HepG2 (cell line): Measurements from ENCODE around the gene ACACA. TPM values are rescaled to one million over a fixed set of nuclear protein-coding genes. Genes with fewer than 3 reads are reported as not detected.
A peak's percentile ranks its signal among the peaks of the same experiment; 100 is the strongest.

ENCODE experiments used
- ATAC-seq: fragments of 200-7000 bp; cut with Tn5 transposase; 3 replicates; pipeline ENCODE4 v1.9.1; 2020; ENCODE audit warnings: mild to moderate bottlenecking, moderate library complexity
- Bru-seq: library from RNA; stranded (reverse); fragments of 400-500 nt; gene quantifications from one replicate; lab custom pipeline; 2021; lab: Mats Ljungman, UMichigan
- BruChase-seq, 2 experiments: library from RNA; stranded (reverse); fragments of 400-500 nt; gene quantifications; one replicate each; lab custom pipeline; 2021; lab: Mats Ljungman, UMichigan
- BruUV-seq: library from RNA; stranded (reverse); fragments of 400-500 nt; replicated peaks from 2 replicates; lab custom pipeline; 2021; lab: Mats Ljungman, UMichigan
- CTCF ChIA-PET: fragments of 300-600 bp; formaldehyde crosslinking; extraction: SDS; loops from one replicate; lab custom pipeline; 2021; ENCODE audit warnings: low total read pairs, inconsistent platforms, low intra/inter-chr PET ratio; lab: Yijun Ruan, JAX
- POLR2A ChIA-PET: fragments of 350-600 bp; sonication (Branson Sonifier 250); formaldehyde crosslinking; loops from one replicate; lab custom pipeline; 2020; ENCODE audit warnings: antibody characterized with exemption, inconsistent platforms; lab: Yijun Ruan, JAX
- DNase-seq: peaks from one replicate; pipeline ENCODE4 v3.0.0-alpha.2; 2015; ENCODE audit warnings: low spot score
- FAIRE-seq: peaks from 3 replicates; lab custom pipeline; 2011; peaks lifted over from hg19 to GRCh38; lab: Jason Lieb, UNC
- H2AFZ ChIP-seq: one replicate; pipeline ENCODE4 v1.6.1; 2011; ENCODE audit warnings: low read length, inconsistent platforms
- H3K27ac ChIP-seq: fragments of 300-600 bp; 3 replicates; pipeline ENCODE4 v1.8.0; 2011; ENCODE audit warnings: mixed run types, mild to moderate bottlenecking, mixed read lengths, low read length, inconsistent platforms; ENCODE audit not compliant: insufficient read depth; ENCODE audit errors: extremely low read length
- H3K27me3 ChIP-seq, 2 experiments: fragments of 200-600 bp in 1 of 2; 2 replicates in 1 of 2; 3 replicates in 1 of 2; pipeline versions ENCODE4 v1.6.0 to v1.8.0; 2011; ENCODE audit warnings: low read length in 2 of 2, mild to moderate bottlenecking in 2 of 2, moderate library complexity in 2 of 2, inconsistent platforms in 1 of 2; ENCODE audit not compliant: insufficient read depth in 2 of 2, control insufficient read depth in 1 of 2
- H3K36me3 ChIP-seq, 2 experiments: fragments of 200-600 bp in 1 of 2; replicated peaks in 1 of 2; 2 replicates in 1 of 2; 3 replicates in 1 of 2; pipeline versions ENCODE4 v1.5.1 to v1.8.0; 2011; ENCODE audit warnings: low read length in 2 of 2, inconsistent platforms in 1 of 2; ENCODE audit not compliant: insufficient read depth in 2 of 2, control insufficient read depth in 1 of 2
- H3K4me1 ChIP-seq: 2 replicates; pipeline ENCODE4 v1.5.1; 2012; ENCODE audit warnings: low read length, inconsistent platforms; ENCODE audit not compliant: insufficient read depth
- H3K4me2 ChIP-seq: 2 replicates; pipeline ENCODE4 v1.6.0; 2011; ENCODE audit warnings: low read depth, low read length, inconsistent platforms
- H3K4me3 ChIP-seq, 3 experiments: fragments of 200-600 bp in 1 of 3; sonication (generic), shearing (Covaris generic) in 1 of 3; replicated peaks in 1 of 3; 2 replicates each; pipeline ENCODE4 v1.5.1; 2011 to 2016; ENCODE audit warnings: low read length in 3 of 3, inconsistent platforms in 2 of 3, low read depth in 2 of 3, mild to moderate bottlenecking in 2 of 3, control low read depth in 1 of 3, mixed read lengths in 1 of 3; ENCODE audit not compliant: insufficient read depth in 1 of 3
- H3K79me2 ChIP-seq: one replicate; pipeline ENCODE4 v1.6.1; 2011; ENCODE audit warnings: low read length, inconsistent platforms; ENCODE audit not compliant: insufficient read depth
- H3K9ac ChIP-seq: 2 replicates; pipeline ENCODE4 v1.6.0; 2011; ENCODE audit warnings: mild to moderate bottlenecking, low read depth, low read length, inconsistent platforms; ENCODE audit not compliant: insufficient read depth
- H3K9me3 ChIP-seq: 2 replicates; pipeline ENCODE4 v1.5.1; 2012; ENCODE audit warnings: mild to moderate bottlenecking, low read length
- H4K20me1 ChIP-seq: 2 replicates; pipeline ENCODE4 v1.6.0; 2011; ENCODE audit warnings: inconsistent platforms, mild to moderate bottlenecking, low read length, moderate library complexity; ENCODE audit not compliant: insufficient read depth
- KAT2B ChIP-seq: fragments of 150-350 bp; IDR thresholded peaks from 2 replicates; pipeline ENCODE4 v1.6.1; 2014; ENCODE audit warnings: low read depth, low read length, borderline replicate concordance
- NR2F1 ChIP-seq, 2 experiments: fragments of 450-650 bp in 1 of 2; formaldehyde crosslinking in 1 of 2; IDR thresholded peaks; 2 replicates each; pipeline versions ENCODE4 v1.5.0 to v1.6.1; 2016 to 2020; ENCODE audit warnings: mild to moderate bottlenecking in 1 of 2, missing compliant biosample characterization in 1 of 2, missing genetic modification reagents in 1 of 2, moderate library complexity in 1 of 2
- SSRP1 ChIP-seq: IDR thresholded peaks from 2 replicates; pipeline ENCODE4 v1.6.1; 2016; ENCODE audit warnings: control low read depth
- TOPORS ChIP-seq: sonication (generic); formaldehyde crosslinking; IDR thresholded peaks from 2 replicates; pipeline ENCODE4 v1.8.0; 2023; ENCODE audit warnings: mild to moderate bottlenecking, missing genetic modification reagents
- ZBTB3 ChIP-seq: sonication (generic); formaldehyde crosslinking; IDR thresholded peaks from 2 replicates; pipeline ENCODE4 v1.4.0; 2020; ENCODE audit warnings: low read depth, mild to moderate bottlenecking, moderate library complexity, missing genetic modification reagents, borderline replicate concordance
- ZFP82 ChIP-seq: sonication (generic); formaldehyde crosslinking; IDR thresholded peaks from 2 replicates; pipeline ENCODE4 v1.5.1; 2020; ENCODE audit warnings: mild to moderate bottlenecking, missing genetic modification reagents, borderline replicate concordance
- ZNF20 ChIP-seq: sonication (generic); formaldehyde crosslinking; IDR thresholded peaks from 2 replicates; pipeline ENCODE4 v1.4.0; 2020; ENCODE audit warnings: mild to moderate bottlenecking, moderate library complexity, missing genetic modification reagents
- ZNF230 ChIP-seq: sonication (generic); formaldehyde crosslinking; IDR thresholded peaks from 2 replicates; pipeline ENCODE4 v1.4.0; 2020; ENCODE audit warnings: mild to moderate bottlenecking, missing genetic modification reagents
- ZNF550 ChIP-seq: sonication (generic); formaldehyde crosslinking; IDR thresholded peaks from 2 replicates; pipeline ENCODE4 v1.4.0; 2020; ENCODE audit warnings: mild to moderate bottlenecking, missing genetic modification reagents, borderline replicate concordance
- ZNF614 ChIP-seq: IDR thresholded peaks from 2 replicates; pipeline ENCODE4 v1.6.1; 2018; ENCODE audit warnings: missing biosample characterization, missing genetic modification reagents, inconsistent platforms, borderline replicate concordance
- WGBS: methylation state at CpG from one replicate; pipeline ENCODE4 v1.1.6; 2017; ENCODE audit warnings: low lambda C conversion rate; 5-methylcytosine and 5-hydroxymethylcytosine counted together
- in situ Hi-C: cut with HindIII; loops from 2 replicates; pipeline ENCODE4 v1.10.0; 2017; ENCODE audit warnings: low pct_unique_long_range_greater_than_20kb; ENCODE audit not compliant: extremely low pct_ligation_motif_present
- intact Hi-C: fragments of 100-400 bp; cut with micrococcal nuclease; formaldehyde crosslinking; loops from one replicate; pipeline ENCODE4 v1.10.0; 2022; ENCODE audit not compliant: unreplicated experiment
- long read RNA-seq, 2 experiments: library from RNA in 1 of 2; library from polyadenylated mRNA in 1 of 2; stranded (forward) in 1 of 2; unstranded in 1 of 2; transcript quantifications; one replicate each; pipeline ENCODE4 v2.0.0, GENCODE V29; 2019 to 2022
- polyA minus RNA-seq, 3 experiments: library from RNA; depleted of rRNA, polyadenylated mRNA; stranded (reverse); fragments of >200 nt; gene quantifications; 2 replicates each; pipeline ENCODE4 v1.2.3, GENCODE V29; 2011; ENCODE audit warnings: low replicate concordance in 1 of 3
- polyA plus RNA-seq, 8 experiments: library from polyadenylated mRNA; depleted of rRNA in 3 of 8; stranded (reverse) in 7 of 8; unstranded in 1 of 8; fragments of >200 nt; fragmentation: Illumina TruSeq in 4 of 8; extraction: Trizol in 4 of 8; gene quantifications; 2 replicates each; pipeline versions ENCODE4 v1.2.1 to v1.2.3, GENCODE V29; 2011 to 2016; ENCODE audit warnings: low read depth in 4 of 8, missing spikeins in 1 of 8, mixed read lengths in 1 of 8; ENCODE audit not compliant: insufficient read depth in 1 of 8
- total RNA-seq, 5 experiments: library from RNA; depleted of rRNA; stranded (reverse); fragments of >200 nt; fragmentation: Illumina TruSeq; extraction: Trizol; gene quantifications; 2 replicates each; pipeline ENCODE4 v1.2.3, GENCODE V29; 2016; ENCODE audit warnings: low read depth in 1 of 5
- TF ChIP-seq, protein P1 (sequence below): sonication (generic); formaldehyde crosslinking; IDR thresholded peaks from 2 replicates; pipeline ENCODE4 v1.5.0; 2020; ENCODE audit warnings: missing genetic modification reagents

Gene ACACA
- total RNA-seq (2016; rRNA removed; fragmentation: Illumina TruSeq; extraction: Trizol) (47.2 and 66.3 TPM in 2 replicates), polyA plus RNA-seq (2011; rRNA removed) (39.2 and 41.7 TPM in 2 replicates), polyA minus RNA-seq (2011; rRNA and poly(A)+ RNA removed; ENCODE audit: low replicate concordance) (221 and 344 TPM in 2 replicates), Bru-seq, nascent RNA (percentile 78 among the genes with signal in this experiment), BruChase-seq, experiment 1, labeled RNA remaining after a 6-hour chase (percentile 74 among the genes with signal in this experiment), BruChase-seq, experiment 2, labeled RNA remaining after a 2-hour chase (percentile 79 among the genes with signal in this experiment)
- 22.2 and 23.4 TPM in 2 replicates for total RNA-seq (2016; cell fraction: cytosol; rRNA removed; fragmentation: Illumina TruSeq; extraction: Trizol; ENCODE audit: low read depth)
- 47.1 and 54.7 TPM in 2 replicates for total RNA-seq (2016; cell fraction: insoluble cytoplasmic fraction; rRNA removed; fragmentation: Illumina TruSeq; extraction: Trizol)
- total RNA-seq (2016; cell fraction: membrane; rRNA removed; fragmentation: Illumina TruSeq; extraction: Trizol): 23.7 and 24.5 TPM in 2 replicates
- total RNA-seq (2016; cell fraction: nucleus; rRNA removed; fragmentation: Illumina TruSeq; extraction: Trizol): 104 and 116 TPM in 2 replicates
- polyA plus RNA-seq (2011; cell fraction: cytosol; rRNA removed): 21.4 and 33.5 TPM in 2 replicates
- 41.1 and 52.5 TPM in 2 replicates for polyA plus RNA-seq (2011; cell fraction: nucleus; rRNA removed)
- 33.4 and 43.9 TPM in 2 replicates for polyA plus RNA-seq (2012)
- polyA plus RNA-seq (2016; cell fraction: cytosol; fragmentation: Illumina TruSeq; extraction: Trizol; ENCODE audit: low read depth): 16.6 and 18.4 TPM in 2 replicates
- polyA plus RNA-seq (2016; cell fraction: insoluble cytoplasmic fraction; fragmentation: Illumina TruSeq; extraction: Trizol; ENCODE audit: low read depth): 45.2 and 51.9 TPM in 2 replicates
- polyA plus RNA-seq (2016; cell fraction: membrane; fragmentation: Illumina TruSeq; extraction: Trizol; ENCODE audit: low read depth): 16.1 and 16.7 TPM in 2 replicates
- polyA plus RNA-seq (2016; cell fraction: nucleus; fragmentation: Illumina TruSeq; extraction: Trizol; ENCODE audit: insufficient read depth, low read depth): 95.1 and 97.4 TPM in 2 replicates
- polyA minus RNA-seq (2011; cell fraction: cytosol; rRNA and poly(A)+ RNA removed): 81.0 and 94.9 TPM in 2 replicates
- 194 and 291 TPM in 2 replicates for polyA minus RNA-seq (2011; cell fraction: nucleus; rRNA and poly(A)+ RNA removed)
- long read RNA-seq, experiment 1, partial matches to known transcripts: 3 of 12 reads
- long read RNA-seq, experiment 1, other reads (novel, unspliced or antisense): 9 of 12 reads
- long read RNA-seq, experiment 2, partial matches to known transcripts: 29 of 101 reads
- long read RNA-seq, experiment 2, other reads (novel, unspliced or antisense): 72 of 101 reads

DNA sequence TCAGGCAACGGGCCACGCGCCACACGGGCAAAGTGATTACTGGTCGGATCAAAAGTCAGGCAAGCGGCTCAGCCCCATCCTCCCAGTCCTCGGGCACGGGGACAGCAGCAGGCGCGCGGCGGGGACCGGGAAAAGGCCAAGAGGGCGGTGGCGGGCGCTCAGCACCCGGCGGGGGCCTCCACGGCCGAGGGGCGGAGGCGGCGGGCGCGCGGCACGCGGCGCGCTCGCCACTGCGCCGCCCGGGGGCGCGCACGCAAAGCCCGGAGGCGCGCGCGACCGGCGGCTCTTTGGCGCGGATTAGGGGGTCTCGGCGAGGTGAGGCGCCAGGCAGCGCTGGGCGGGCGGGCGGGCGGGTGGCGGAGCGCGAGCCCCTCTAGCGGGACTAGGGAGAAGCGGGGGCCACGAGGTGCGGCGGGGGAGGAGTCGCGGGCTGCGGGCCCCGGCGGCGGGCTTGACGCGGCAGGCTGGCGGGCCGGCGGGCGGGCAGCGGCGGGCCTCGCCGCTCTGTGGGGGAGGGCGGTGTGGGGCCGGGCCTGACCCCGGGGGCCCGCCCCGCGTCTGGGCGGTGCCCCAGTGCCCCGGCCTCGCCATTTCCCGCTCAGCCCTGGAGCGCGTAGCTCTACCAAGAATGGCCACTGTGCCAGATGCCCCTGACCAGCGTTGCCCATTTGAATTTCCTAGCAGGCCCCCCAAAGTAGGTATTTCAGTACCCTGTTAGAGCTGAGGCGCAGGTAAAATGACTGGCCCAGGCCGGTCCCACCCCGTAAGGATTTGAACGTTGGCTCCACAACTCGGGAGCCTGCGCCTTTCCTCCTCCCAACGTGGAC lies at the start of gene ACACA, which contains the start of gene TADA2A:
ACACA (minus strand) TSS at position 202 of the 827 bp plus-strand sequence. CDS start 537 bp downstream, outside the sequence.
TADA2A (plus strand) TSS at position 252 of the 827 bp plus-strand sequence. CDS start 4,480 bp downstream, outside the sequence.
- FAIRE-seq: no peak
- TF ChIP-seq SSRP1 (CRISPR knock-in tag) (no peak), ZBTB3 (no peak), ZFP82 (CRISPR knock-in tag) (peak; percentile 82; the same call in 1 of the 2 replicates), ZNF20 (CRISPR knock-in tag) (no peak), ZNF230 (CRISPR knock-in tag) (0 out of 2 replicates have a peak, but pooled peaks have one; percentile 21), ZNF550 (CRISPR knock-in tag) (no peak), NR2F1 (CRISPR knock-in tag; IDR thresholded peaks at IDR 0.05) (peak in 1 of 2 experiments; percentile 39; a peak in 1 of 4 replicates), ZNF614 (CRISPR knock-in tag) (no peak), KAT2B (no peak), TOPORS (CRISPR knock-in tag) (no peak)
- TF ChIP-seq, protein P1, sequence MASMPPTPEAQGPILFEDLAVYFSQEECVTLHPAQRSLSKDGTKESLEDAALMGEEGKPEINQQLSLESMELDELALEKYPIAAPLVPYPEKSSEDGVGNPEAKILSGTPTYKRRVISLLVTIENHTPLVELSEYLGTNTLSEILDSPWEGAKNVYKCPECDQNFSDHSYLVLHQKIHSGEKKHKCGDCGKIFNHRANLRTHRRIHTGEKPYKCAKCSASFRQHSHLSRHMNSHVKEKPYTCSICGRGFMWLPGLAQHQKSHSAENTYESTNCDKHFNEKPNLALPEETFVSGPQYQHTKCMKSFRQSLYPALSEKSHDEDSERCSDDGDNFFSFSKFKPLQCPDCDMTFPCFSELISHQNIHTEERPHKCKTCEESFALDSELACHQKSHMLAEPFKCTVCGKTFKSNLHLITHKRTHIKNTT (CRISPR knock-in tag): no peak

More for the DNA sequence above, at the start of gene ACACA, which contains the start of gene TADA2A:
- Histone ChIP-seq H3K4me2 (peak within 1 kb of the TSS; percentile 92), H3K27ac (peak within 1 kb of the TSS; percentile 89), H3K9me3 (no peaks in the 10 kb centered on the region), H3K4me1 (peaks cover 34% of the 10 kb centered on the region), H3K4me3 (peak within 1 kb of the TSS; percentile 75 to 87 (median 76)), H4K20me1 (no peaks in the 10 kb centered on the region), H2AFZ (peak within 1 kb of the TSS; percentile 8), H3K79me2 (peaks cover 22% of the 10 kb centered on the region), H3K9ac (peak within 1 kb of the TSS; percentile 93), H3K27me3 (no peaks in the 10 kb centered on the region; a peak in 1 of 5 replicates), H3K36me3 (peaks cover 2% of the 10 kb centered on the region in 2 experiments; a peak in 3 of 5 replicates)
- ATAC-seq (peak; percentile 96), DNase-seq (peak; percentile 63)
- ChIA-PET CTCF (no interaction called here), POLR2A (interaction anchor here (0.6 to 1.7 kb wide), 14 partner anchors 13 to 380 kb away, joined by 3 to 10 read pairs (median 4); partner anchors contain the start of gene DUSP14)
- in situ Hi-C loops: no loop called here
- 0% methylated on average over 15 of the region's 98 CpGs for WGBS
- intact Hi-C loops: no loop called here
- no TSS peak for BruUV-seq
